GM04503 (cell line): Measurements from ENCODE around the gene APBB1IP.
"Not testable (repeated sequence)": the region's sequence is repeated elsewhere in the genome, so short reads cannot be mapped to it uniquely, and the experiment has no call there.

Experiments
- DNase-seq: peaks from one replicate; pipeline ENCODE4 v3.0.0-alpha.2; 2012; ENCODE audit warnings: low read depth

Gene APBB1IP

GRCh38 chr10:26437637-26438461 lies at the start of gene APBB1IP:
TSS of gene APBB1IP (plus strand) at chr10:26438341. CDS start at chr10:26492327, 53,986 bp downstream.
- no peak for DNase-seq

GRCh38 chr10:26389533-26389932 lies 48.6 kb upstream of the APBB1IP start:
- DNase-seq = no peak

- DNase-seq = no peak
These were observed 46.1 kb upstream of the APBB1IP start for GRCh38 chr10:26391701-26392695.

GRCh38 chr10:26398353-26398752 lies 39.8 kb upstream of the APBB1IP start:
- DNase-seq = not testable (repeated sequence)

- peak; percentile 3 for DNase-seq
These were observed 30.7 kb upstream of the APBB1IP start for GRCh38 chr10:26407406-26407969.

GRCh38 chr10:26408858-26409494 lies 29.2 kb upstream of the APBB1IP start:
- no peak for DNase-seq

GRCh38 chr10:26410356-26410755 lies 27.8 kb upstream of the APBB1IP start:
- no peak for DNase-seq

GRCh38 chr10:26412932-26413331 lies 25.2 kb upstream of the APBB1IP start:
- DNase-seq = no peak

GRCh38 chr10:26413375-26413774 lies 24.8 kb upstream of the APBB1IP start:
- DNase-seq = no peak

GRCh38 chr10:26417136-26417535 lies 21.0 kb upstream of the APBB1IP start:
- no peak for DNase-seq

- no peak for DNase-seq
These were observed 15.2 kb upstream of the APBB1IP start for GRCh38 chr10:26422977-26423376.

GRCh38 chr10:26423722-26424121 lies 14.4 kb upstream of the APBB1IP start:
- no peak for DNase-seq

- no peak for DNase-seq
These were observed 7.4 kb upstream of the APBB1IP start for GRCh38 chr10:26430641-26431163.

- DNase-seq = no peak
These were observed 5.2 kb upstream of the APBB1IP start for GRCh38 chr10:26432938-26433337.

- DNase-seq = no peak
These were observed 2.3 kb upstream of the APBB1IP start for GRCh38 chr10:26435852-26436251.

- no peak for DNase-seq
These were observed 1.3 kb upstream of the APBB1IP start for GRCh38 chr10:26436848-26437247.

GRCh38 chr10:26438534-26439341 lies 597 bp downstream of the APBB1IP start:
- no peak for DNase-seq

- no peak for DNase-seq
These were observed 1.4 kb downstream of the APBB1IP start for GRCh38 chr10:26439406-26440087.

- no peak for DNase-seq
These were observed 1.9 kb downstream of the APBB1IP start for GRCh38 chr10:26440088-26440470.
